IMR-90 (cell line): ENCODE measurements around the gene PLCB3. TPM values are rescaled to one million over a fixed set of nuclear protein-coding genes. Genes with fewer than 3 reads are reported as not detected.

Experiments used
- ATAC-seq: fragments of 200-7000 bp; cut with Tn5 transposase; 2 replicates; pipeline ENCODE4 v1.9.1; 2020; ENCODE audit warnings: low read depth, mild to moderate bottlenecking, moderate library complexity
- BruUV-seq: library from RNA; stranded (reverse); fragments of 400-500 nt; replicated peaks from 2 replicates; lab custom pipeline; 2021; lab: Mats Ljungman, UMichigan
- CTCF ChIA-PET: fragments of 300-600 bp; formaldehyde crosslinking; extraction: SDS; loops from one replicate; lab custom pipeline; 2021; ENCODE audit warnings: antibody characterized with exemption; lab: Yijun Ruan, JAX
- POLR2A ChIA-PET: fragments of 300-600 bp; sonication (Branson Sonifier 250); formaldehyde crosslinking; loops from one replicate; lab custom pipeline; 2022; ENCODE audit warnings: antibody characterized with exemption; ENCODE audit not compliant: unreplicated experiment; lab: Charles Lee
- DNase-seq: peaks from one replicate; pipeline ENCODE4 v3.0.0; 2013
- H2AFZ ChIP-seq: replicated peaks from 2 replicates; pipeline ENCODE3; 2013; ENCODE audit warnings: low read length, mild to moderate bottlenecking; ENCODE audit not compliant: poor library complexity
- H2AK5ac ChIP-seq: 2 replicates; pipeline ENCODE4 v1.6.1; 2013; ENCODE audit warnings: low read depth, low read length, inconsistent platforms
- H2AK9ac ChIP-seq: replicated peaks from 2 replicates; pipeline ENCODE3; 2013; ENCODE audit warnings: mild to moderate bottlenecking, low read depth, low read length, moderate library complexity; ENCODE audit not compliant: poor library complexity
- H2BK120ac ChIP-seq: 2 replicates; pipeline ENCODE4 v1.6.1; 2013; ENCODE audit warnings: low read depth, low read length, inconsistent platforms
- H2BK15ac ChIP-seq: 3 replicates; pipeline ENCODE4 v1.6.1; 2013; ENCODE audit warnings: low read depth, low read length, inconsistent platforms
- H2BK20ac ChIP-seq: 2 replicates; pipeline ENCODE4 v1.6.1; 2013; ENCODE audit warnings: low read depth, mild to moderate bottlenecking, inconsistent platforms, low read length, moderate library complexity
- H2BK5ac ChIP-seq: 2 replicates; pipeline ENCODE4 v1.6.1; 2013; ENCODE audit warnings: mild to moderate bottlenecking, low read depth, low read length, inconsistent platforms; ENCODE audit not compliant: poor library complexity, severe bottlenecking
- H3K14ac ChIP-seq: replicated peaks from 2 replicates; pipeline ENCODE4 v1.6.1; 2013; ENCODE audit warnings: low read depth, low read length, inconsistent platforms
- H3K18ac ChIP-seq: 2 replicates; pipeline ENCODE4 v1.6.1; 2013; ENCODE audit warnings: low read depth, low read length, control low read depth
- H3K23ac ChIP-seq: 2 replicates; pipeline ENCODE4 v1.6.1; 2013; ENCODE audit warnings: low read depth, low read length, inconsistent platforms
- H3K27ac ChIP-seq: 2 replicates; pipeline ENCODE4 v1.5.1; 2013; ENCODE audit warnings: mild to moderate bottlenecking, control low read depth, low read length; ENCODE audit not compliant: insufficient read depth
- H3K27me3 ChIP-seq: 2 replicates; pipeline ENCODE4 v1.6.1; 2013; ENCODE audit warnings: low read length; ENCODE audit not compliant: control insufficient read depth, insufficient read depth
- H3K36me3 ChIP-seq: 2 replicates; pipeline ENCODE4 v1.6.1; 2013; ENCODE audit warnings: low read length, mixed read lengths; ENCODE audit not compliant: control insufficient read depth, insufficient read depth
- H3K4ac ChIP-seq: 2 replicates; pipeline ENCODE4 v1.6.1; 2013; ENCODE audit warnings: low read depth, low read length, inconsistent platforms
- H3K4me1 ChIP-seq: 2 replicates; pipeline ENCODE4 v1.6.1; 2013; ENCODE audit warnings: low read length, mixed read lengths; ENCODE audit not compliant: control insufficient read depth, insufficient read depth
- H3K4me2 ChIP-seq: 2 replicates; pipeline ENCODE4 v1.6.1; 2013; ENCODE audit warnings: low read depth, mild to moderate bottlenecking, control low read depth, low read length, moderate library complexity
- H3K4me3 ChIP-seq: 2 replicates; pipeline ENCODE4 v1.5.1; 2013; ENCODE audit warnings: low read depth, mild to moderate bottlenecking, control low read depth, low read length, moderate library complexity; ENCODE audit not compliant: insufficient read depth
- H3K56ac ChIP-seq: 2 replicates; pipeline ENCODE4 v1.6.1; 2013; ENCODE audit warnings: low read length, inconsistent platforms; ENCODE audit not compliant: insufficient read depth; ENCODE audit errors: extremely low read depth
- H3K79me1 ChIP-seq, 2 experiments: 2 replicates each; pipeline ENCODE4 v1.6.1; 2013; ENCODE audit warnings: low read length in 2 of 2, inconsistent platforms in 1 of 2, low read depth in 1 of 2
- H3K9ac ChIP-seq: 2 replicates; pipeline ENCODE4 v1.6.1; 2013; ENCODE audit warnings: low read depth, low read length, control low read depth
- H3K9me1 ChIP-seq: 2 replicates; pipeline ENCODE4 v1.6.1; 2013; ENCODE audit warnings: low read length, inconsistent platforms; ENCODE audit not compliant: insufficient read depth
- H3K9me3 ChIP-seq: 2 replicates; pipeline ENCODE4 v1.6.1; 2013; ENCODE audit warnings: low read length; ENCODE audit not compliant: control insufficient read depth, insufficient read depth
- H4K20me1 ChIP-seq: 2 replicates; pipeline ENCODE4 v1.6.1; 2013; ENCODE audit warnings: low read length, inconsistent platforms; ENCODE audit not compliant: insufficient read depth
- H4K5ac ChIP-seq: 2 replicates; pipeline ENCODE4 v1.6.1; 2013; ENCODE audit warnings: mild to moderate bottlenecking, low read depth, low read length, control low read depth
- H4K8ac ChIP-seq, 2 experiments: 2 replicates each; pipeline ENCODE4 v1.6.1; 2013; ENCODE audit warnings: low read depth in 2 of 2, low read length in 2 of 2, control low read depth in 1 of 2, inconsistent platforms in 1 of 2
- H4K91ac ChIP-seq: 2 replicates; pipeline ENCODE4 v1.6.1; 2013; ENCODE audit warnings: low read depth, low read length, inconsistent platforms; ENCODE audit not compliant: insufficient read depth
- BHLHE40 ChIP-seq: fragments of 150-350 bp; IDR thresholded peaks from 2 replicates; pipeline ENCODE4 v1.6.1; 2016; ENCODE audit warnings: mild to moderate bottlenecking, low read depth, low read length
- ELK1 ChIP-seq: fragments of 150-350 bp; IDR thresholded peaks from 2 replicates; pipeline ENCODE4 v1.6.1; 2016; ENCODE audit warnings: low read depth, mild to moderate bottlenecking, low read length, moderate library complexity, borderline replicate concordance
- FOS ChIP-seq: fragments of 150-350 bp; IDR thresholded peaks from 2 replicates; pipeline ENCODE4 v1.6.1; 2016; ENCODE audit warnings: low read depth, low read length
- MAFK ChIP-seq: IDR thresholded peaks from 2 replicates; pipeline ENCODE4 v1.6.1; 2012; ENCODE audit warnings: low read depth, low read length, improper control_type of control experiment
- MAZ ChIP-seq: IDR thresholded peaks from 2 replicates; pipeline ENCODE4 v1.6.1; 2012; ENCODE audit warnings: low read depth, mild to moderate bottlenecking, low read length, improper control_type of control experiment, moderate library complexity, borderline replicate concordance
- MXI1 ChIP-seq: IDR thresholded peaks from 2 replicates; pipeline ENCODE4 v1.6.1; 2012; ENCODE audit warnings: low read depth, mild to moderate bottlenecking, low read length, moderate library complexity, borderline replicate concordance
- NFE2L2 ChIP-seq: fragments of 150-350 bp; IDR thresholded peaks from 2 replicates; pipeline ENCODE4 v1.6.1; 2016; ENCODE audit warnings: low read depth, mild to moderate bottlenecking, low read length
- RAD21 ChIP-seq: IDR thresholded peaks from 2 replicates; pipeline ENCODE4 v1.6.1; 2012; ENCODE audit warnings: low read length, improper control_type of control experiment
- RCOR1 ChIP-seq: IDR thresholded peaks from 2 replicates; pipeline ENCODE4 v1.6.1; 2012; ENCODE audit warnings: mild to moderate bottlenecking, low read length, improper control_type of control experiment; ENCODE audit not compliant: insufficient replicate concordance
- RFX5 ChIP-seq: IDR thresholded peaks from 2 replicates; pipeline ENCODE4 v1.8.0; 2012; ENCODE audit warnings: low read depth, mild to moderate bottlenecking, low read length, moderate library complexity
- USF2 ChIP-seq: fragments of 150-350 bp; IDR thresholded peaks from 2 replicates; pipeline ENCODE4 v1.6.1; 2017; ENCODE audit warnings: mild to moderate bottlenecking, antibody characterized with exemption, low read length, low read depth
- WGBS, 2 experiments: methylation state at CpG; one replicate each; pipeline versions ENCODE4 v1.1.5 to v1.1.7; 2013; ENCODE audit warnings: missing lambda C conversion rate in 2 of 2; ENCODE audit not compliant: insufficient read length in 1 of 2; ENCODE audit errors: extremely low coverage in 2 of 2; 5-methylcytosine and 5-hydroxymethylcytosine counted together
- dilution Hi-C: fragments of 300-500 bp; cut with HindIII; formaldehyde crosslinking; loops from one replicate; pipeline ENCODE4 v1.14.3; 2018; ENCODE audit warnings: low sequenced_read_pairs; ENCODE audit not compliant: unreplicated experiment
- in situ Hi-C: fragments of 300-500 bp; cut with MboI; formaldehyde crosslinking; loops from 3 replicates; pipeline ENCODE4 v1.14.3; 2019; ENCODE audit warnings: low sequenced_read_pairs, inconsistent platforms, mixed read lengths
- intact Hi-C: fragments of 100-400 bp; cut with micrococcal nuclease; formaldehyde crosslinking; loops from 2 replicates; pipeline ENCODE4 v1.10.0; 2022
- polyA plus RNA-seq, 3 experiments: library from polyadenylated mRNA; depleted of rRNA; stranded (reverse); fragments of >200 nt; gene quantifications; 2 replicates each; pipeline ENCODE4 v1.2.3, GENCODE V29; 2012; ENCODE audit warnings: low replicate concordance in 1 of 3
- total RNA-seq: library from RNA; depleted of rRNA; stranded (reverse); fragments of >200 nt; gene quantifications from 2 replicates; pipeline ENCODE4 v1.2.3, GENCODE V29; 2012

The PLCB3 gene
- total and polyA plus RNA-seq, 2 of the 4 experiments (the other 2 are of a cell fraction) = 23.9 to 24.9 TPM

- peak overlapping the region; percentile 56; the same call in 1 of the 2 replicates for H3K14ac ChIP-seq
- H3K27ac ChIP-seq = no peak overlapping the region; the same call in 1 of the 2 replicates
- ChIA-PET CTCF (no interaction called here), POLR2A (no interaction called here)
- DNase-seq = no peak
- 95% methylated on average over 7 of the region's 12 CpGs; no CpG with 5 or more reads in 1 of the 2 experiments for WGBS, 2 experiments
- peaks cover 9% of the 10 kb centered on the region; the same call in 1 of the 2 replicates for H3K9me1 ChIP-seq
- in situ Hi-C loops = no loop called here
- peak overlapping the region; percentile 81 for H3K9ac ChIP-seq
- H2BK20ac ChIP-seq = no peak overlapping the region
- no peak for ATAC-seq
- no peak overlapping the region for H3K56ac ChIP-seq
- 0 out of 2 replicates have a peak overlapping the region, but pooled peaks have one; percentile 32 for H2BK120ac ChIP-seq
- no peak overlapping the region for H4K91ac ChIP-seq
- peak overlapping the region; percentile 76 for H3K4me3 ChIP-seq
- peaks cover 19% of the 10 kb centered on the region for H3K36me3 ChIP-seq
- TF ChIP-seq RAD21 (no peak), NFE2L2 (no peak), FOS (no peak), RFX5 (no peak), ELK1 (no peak), MAZ (no peak), USF2 (no peak), MAFK (no peak), MXI1 (no peak), RCOR1 (no peak), BHLHE40 (no peak)
- H2BK5ac ChIP-seq = no peak overlapping the region
- BruUV-seq = no TSS peak
- no peak overlapping the region for H3K18ac ChIP-seq
- H3K4me1 ChIP-seq = peaks cover 13% of the 10 kb centered on the region
- H3K4me2 ChIP-seq = peak overlapping the region; percentile 75
- H4K20me1 ChIP-seq = no peaks in the 10 kb centered on the region
- H2AFZ ChIP-seq = peak overlapping the region; percentile 91
- peak overlapping the region; percentile 99 for H2AK9ac ChIP-seq
- H3K79me1 ChIP-seq = peaks cover 25 to 54% of the 10 kb centered on the region in 2 experiments
- H2BK15ac ChIP-seq = no peak overlapping the region
- H4K5ac ChIP-seq = no peak overlapping the region
- H3K23ac ChIP-seq = peak overlapping the region; percentile 75; the same call in 1 of the 2 replicates
- intact Hi-C loops = no loop called here
- no peaks in the 10 kb centered on the region for H3K27me3 ChIP-seq
- dilution Hi-C loops = no loop called here
- no peaks in the 10 kb centered on the region for H3K9me3 ChIP-seq
- H3K4ac ChIP-seq = peak overlapping the region; percentile 47; the same call in 1 of the 2 replicates
- H2AK5ac ChIP-seq = peak overlapping the region; percentile 69; the same call in 1 of the 2 replicates
- H4K8ac ChIP-seq = peak overlapping the region in 1 of 2 experiments; percentile 63; a peak in 1 of 4 replicates
These were observed 15.7 kb upstream of the PLCB3 start for GRCh38 chr11:64235437-64236161.
